SK-N-SH (cell line): ENCODE data around the gene KRTAP19-2. TPM values are rescaled to one million over a fixed set of nuclear protein-coding genes. Genes with fewer than 3 reads are reported as not detected.

ENCODE experiments used
- CTCF ChIA-PET: fragments of 300-600, 350-600 bp; formaldehyde crosslinking; extraction: SDS; loops from one replicate; lab custom pipeline; 2021; lab: Yijun Ruan, JAX
- POLR2A ChIA-PET: fragments of 350-600 bp; sonication (Branson Sonifier 250); formaldehyde crosslinking; extraction: SDS; loops from one replicate; lab custom pipeline; 2020; ENCODE audit warnings: antibody characterized with exemption, inconsistent platforms; lab: Yijun Ruan, JAX
- DNase-seq: peaks from one replicate; pipeline ENCODE4 v3.0.0; 2012
- H2AFZ ChIP-seq: fragments of 200-600 bp; sonication (generic); 2 replicates; pipeline ENCODE4 v1.8.1; 2016; ENCODE audit warnings: antibody characterized with exemption, mild to moderate bottlenecking, low read depth
- H3F3A ChIP-seq: fragments of 200-600 bp; sonication (generic); replicated peaks from 2 replicates; pipeline ENCODE3; 2016; ENCODE audit warnings: antibody characterized with exemption, mild to moderate bottlenecking; ENCODE audit not compliant: insufficient read depth
- H3K27ac ChIP-seq, 2 experiments: fragments of 200-500 bp in 1 of 2; fragments of 200-600 bp in 1 of 2; sonication (Bioruptor generic) in 1 of 2; sonication (generic), shearing (Covaris generic) in 1 of 2; 2 replicates each; pipeline versions ENCODE4 v1.5.1 to v1.6.1; 2014 to 2016; ENCODE audit warnings: low read depth in 2 of 2, inconsistent platforms in 1 of 2, low read length in 1 of 2, mild to moderate bottlenecking in 1 of 2, mixed read lengths in 1 of 2
- H3K27me3 ChIP-seq: fragments of 200-600 bp; sonication (generic), shearing (Covaris generic); 2 replicates; pipeline ENCODE4 v1.6.1; 2016; ENCODE audit warnings: mixed run types; ENCODE audit not compliant: insufficient read depth
- H3K36me3 ChIP-seq, 2 experiments: fragments of 200-500 bp in 1 of 2; fragments of 200-600 bp in 1 of 2; sonication (Bioruptor generic) in 1 of 2; sonication (generic) in 1 of 2; replicated peaks in 1 of 2; 2 replicates each; pipeline versions ENCODE3 to v1.5.1; 2014 to 2016; ENCODE audit warnings: low read length in 1 of 2, mild to moderate bottlenecking in 1 of 2; ENCODE audit not compliant: insufficient read depth in 2 of 2, control insufficient read depth in 1 of 2
- H3K4me1 ChIP-seq, 2 experiments: fragments of 200-500 bp in 1 of 2; fragments of 200-600 bp in 1 of 2; sonication (Bioruptor generic) in 1 of 2; sonication (generic), shearing (Covaris generic) in 1 of 2; 2 replicates each; pipeline versions ENCODE4 v1.5.1 to v1.6.1; 2014 to 2016; ENCODE audit warnings: low read depth in 1 of 2, low read length in 1 of 2, mixed run types in 1 of 2; ENCODE audit not compliant: insufficient read depth in 2 of 2, control insufficient read depth in 1 of 2
- H3K4me2 ChIP-seq: fragments of 200-600 bp; sonication (generic), shearing (Covaris generic); 2 replicates; pipeline ENCODE4 v1.6.1; 2017; ENCODE audit warnings: mixed run types
- H3K4me3 ChIP-seq, 2 experiments: fragments of 200-500 bp in 1 of 2; fragments of 200-600 bp in 1 of 2; sonication (Bioruptor generic) in 1 of 2; sonication (generic), shearing (Covaris generic) in 1 of 2; 2 replicates each; pipeline versions ENCODE4 v1.5.1 to v1.8.1; 2014 to 2016; ENCODE audit warnings: low read depth in 2 of 2, inconsistent platforms in 1 of 2, low read length in 1 of 2, mild to moderate bottlenecking in 1 of 2, mixed read lengths in 1 of 2, moderate library complexity in 1 of 2
- H3K79me2 ChIP-seq: fragments of 200-600 bp; sonication (generic); 2 replicates; pipeline ENCODE4 v1.8.1; 2017; ENCODE audit warnings: mild to moderate bottlenecking; ENCODE audit not compliant: insufficient read depth
- H3K9ac ChIP-seq: fragments of 200-600 bp; sonication (generic); 2 replicates; pipeline ENCODE4 v1.6.1; 2017; ENCODE audit warnings: mixed run types
- H3K9me2 ChIP-seq: fragments of 200-600 bp; sonication (generic); 2 replicates; pipeline ENCODE4 v1.6.1; 2017; ENCODE audit warnings: mixed run types
- H3K9me3 ChIP-seq: fragments of 200-600 bp; sonication (generic); 2 replicates; pipeline ENCODE4 v1.6.1; 2017; ENCODE audit warnings: mixed run types, mild to moderate bottlenecking, moderate library complexity
- H4K20me1 ChIP-seq: fragments of 200-600 bp; sonication (generic); 2 replicates; pipeline ENCODE4 v1.6.1; 2017; ENCODE audit warnings: mild to moderate bottlenecking, mixed run types; ENCODE audit not compliant: insufficient read depth
- ELF1 ChIP-seq: IDR thresholded peaks from 2 replicates; pipeline ENCODE4 v1.4.0; 2012
- EZH2phosphoT487 ChIP-seq: fragments of 200-600 bp; sonication (generic); IDR thresholded peaks from 2 replicates; pipeline ENCODE4 v1.6.1; 2017; ENCODE audit warnings: low read depth, mixed run types, mild to moderate bottlenecking, antibody characterized with exemption, moderate library complexity, borderline replicate concordance
- FOSL2 ChIP-seq: IDR thresholded peaks from 2 replicates; pipeline ENCODE4 v1.4.0; 2012; ENCODE audit warnings: low read depth, mild to moderate bottlenecking, moderate library complexity, borderline replicate concordance
- FOXJ3 ChIP-seq: sonication (generic); formaldehyde crosslinking; IDR thresholded peaks from 2 replicates; pipeline ENCODE4 v1.5.1; 2020; ENCODE audit warnings: mild to moderate bottlenecking, missing genetic modification reagents
- FOXM1 ChIP-seq: IDR thresholded peaks from 2 replicates; pipeline ENCODE4 v1.4.0; 2012; ENCODE audit warnings: low read depth, mild to moderate bottlenecking
- GABPA ChIP-seq: IDR thresholded peaks from 2 replicates; pipeline ENCODE4 v1.4.0; 2012; ENCODE audit warnings: low read depth, mild to moderate bottlenecking
- JUND ChIP-seq: IDR thresholded peaks from 2 replicates; pipeline ENCODE4 v1.4.0; 2012
- NRF1 ChIP-seq: IDR thresholded peaks from 2 replicates; pipeline ENCODE4 v1.6.1; 2012; ENCODE audit warnings: low read depth, mild to moderate bottlenecking, low read length
- PBX3 ChIP-seq: IDR thresholded peaks from 2 replicates; pipeline ENCODE4; 2012
- POLR2AphosphoS5 ChIP-seq: IDR thresholded peaks from 2 replicates; pipeline ENCODE4 v1.6.1; 2012; ENCODE audit warnings: low read depth, low read length
- RCOR1 ChIP-seq: fragments of 150-350 bp; IDR thresholded peaks from 2 replicates; pipeline ENCODE4 v1.6.1; 2017; ENCODE audit warnings: antibody characterized with exemption, low read length
- REST ChIP-seq: IDR thresholded peaks from 2 replicates; pipeline ENCODE4 v1.6.1; 2012; ENCODE audit warnings: mild to moderate bottlenecking, low read depth, low read length, moderate library complexity
- RFX5 ChIP-seq: IDR thresholded peaks from 2 replicates; pipeline ENCODE4 v1.6.1; 2012; ENCODE audit warnings: mild to moderate bottlenecking, improper control_type of control experiment, low read length
- RXRA ChIP-seq: IDR thresholded peaks from 2 replicates; pipeline ENCODE4 v1.4.0; 2012; ENCODE audit warnings: low read depth, mild to moderate bottlenecking, borderline replicate concordance
- SIN3A ChIP-seq: IDR thresholded peaks from 2 replicates; pipeline ENCODE4 v1.6.1; 2012; ENCODE audit warnings: low read depth, mild to moderate bottlenecking, low read length, moderate library complexity, borderline replicate concordance
- SMC3 ChIP-seq: IDR thresholded peaks from 2 replicates; pipeline ENCODE4 v1.6.1; 2012; ENCODE audit warnings: low read depth, low read length, improper control_type of control experiment
- TAF1 ChIP-seq: IDR thresholded peaks from 2 replicates; pipeline ENCODE4 v1.6.1; 2012; ENCODE audit warnings: low read depth, mild to moderate bottlenecking, low read length, moderate library complexity, borderline replicate concordance
- TEAD4 ChIP-seq: IDR thresholded peaks from 2 replicates; pipeline ENCODE4 v1.4.0; 2012; ENCODE audit warnings: mild to moderate bottlenecking, borderline replicate concordance; ENCODE audit not compliant: insufficient read depth
- YY1 ChIP-seq: IDR thresholded peaks from 2 replicates; pipeline ENCODE4 v1.4.0; 2012; ENCODE audit warnings: low read depth, mild to moderate bottlenecking
- WGBS: methylation state at CpG from one replicate; pipeline ENCODE4 v1.1.6; 2017; ENCODE audit warnings: low lambda C conversion rate; 5-methylcytosine and 5-hydroxymethylcytosine counted together
- polyA plus RNA-seq, 3 experiments: library from polyadenylated mRNA; depleted of rRNA; stranded (reverse); fragments of >200 nt; gene quantifications; 2 replicates each; pipeline ENCODE4 v1.2.3, GENCODE V29; 2012
- TF ChIP-seq, protein P1 (sequence below): IDR thresholded peaks from 2 replicates; pipeline ENCODE4 v1.4.0; 2012; ENCODE audit warnings: low read depth
- TF ChIP-seq, protein P2 (sequence below): fragments of 150-350 bp; IDR thresholded peaks from 2 replicates; pipeline ENCODE4 v1.6.1; 2016; ENCODE audit warnings: mild to moderate bottlenecking, low read depth, low read length

The KRTAP19-2 gene
- polyA plus RNA-seq, 1 of the 3 experiments (the other 2 are of a cell fraction): not detected

GRCh38 chr21:30502041-30502440 lies 14.8 kb upstream of the KRTAP19-2 start, which contains the start of gene KRTAP19-5:
Gene KRTAP19-5, minus strand, starts transcription at chr21:30502141. Its CDS starts 51 bp downstream, at chr21:30502090.
- DNase-seq: no peak
- Histone ChIP-seq H3K4me3 (no peak within 1 kb of the TSS), H3K79me2 (no peaks in the 10 kb centered on the region), H3K27ac (no peak within 1 kb of the TSS), H3K9me3 (no peaks in the 10 kb centered on the region), H3K27me3 (peaks cover 10% of the 10 kb centered on the region; the same call in 1 of the 2 replicates), H3F3A (no peaks in the 10 kb centered on the region), H2AFZ (no peak within 1 kb of the TSS), H3K9me2 (no peaks in the 10 kb centered on the region), H3K36me3 (no peaks in the 10 kb centered on the region), H3K9ac (no peak within 1 kb of the TSS), H3K4me2 (no peak within 1 kb of the TSS), H4K20me1 (no peaks in the 10 kb centered on the region), H3K4me1 (no peaks in the 10 kb centered on the region)
- POLR2A ChIA-PET: no interaction called here
- 1% methylated on average over 6 of the region's 6 CpGs for WGBS
- CTCF ChIA-PET: interaction anchor here (1.5 kb wide), 1 partner anchor 58 kb away, joined by 5 read pairs; no protein-coding TSS in a partner anchor
- no peak for TF ChIP-seq FOXM1
- TF ChIP-seq POLR2AphosphoS5: no peak
- TF ChIP-seq EZH2phosphoT487: no peak
- TF ChIP-seq, protein P1, sequence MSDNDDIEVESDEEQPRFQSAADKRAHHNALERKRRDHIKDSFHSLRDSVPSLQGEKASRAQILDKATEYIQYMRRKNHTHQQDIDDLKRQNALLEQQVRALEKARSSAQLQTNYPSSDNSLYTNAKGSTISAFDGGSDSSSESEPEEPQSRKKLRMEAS: no peak
- TF ChIP-seq FOXJ3 (CRISPR knock-in tag): no peak
- no peak for TF ChIP-seq FOSL2

- 1% methylated on average over 4 of the region's 4 CpGs for WGBS
- TF ChIP-seq RXRA: no peak
- no peak for TF ChIP-seq TEAD4
- no peak for TF ChIP-seq PBX3
- no peak for TF ChIP-seq REST
- TF ChIP-seq ELF1: no peak
- no peak for TF ChIP-seq GABPA
- no peak for TF ChIP-seq FOXJ3 (CRISPR knock-in tag)
- TF ChIP-seq SMC3: no peak
- no peak for TF ChIP-seq JUND
- TF ChIP-seq FOXM1: no peak
- no peak for TF ChIP-seq TAF1
- TF ChIP-seq SIN3A: no peak
- no peak for TF ChIP-seq YY1
- TF ChIP-seq, protein P2, sequence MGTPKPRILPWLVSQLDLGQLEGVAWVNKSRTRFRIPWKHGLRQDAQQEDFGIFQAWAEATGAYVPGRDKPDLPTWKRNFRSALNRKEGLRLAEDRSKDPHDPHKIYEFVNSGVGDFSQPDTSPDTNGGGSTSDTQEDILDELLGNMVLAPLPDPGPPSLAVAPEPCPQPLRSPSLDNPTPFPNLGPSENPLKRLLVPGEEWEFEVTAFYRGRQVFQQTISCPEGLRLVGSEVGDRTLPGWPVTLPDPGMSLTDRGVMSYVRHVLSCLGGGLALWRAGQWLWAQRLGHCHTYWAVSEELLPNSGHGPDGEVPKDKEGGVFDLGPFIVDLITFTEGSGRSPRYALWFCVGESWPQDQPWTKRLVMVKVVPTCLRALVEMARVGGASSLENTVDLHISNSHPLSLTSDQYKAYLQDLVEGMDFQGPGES: no peak
- no peak for TF ChIP-seq RFX5
- TF ChIP-seq FOSL2: no peak
- TF ChIP-seq NRF1: no peak
- no peak for TF ChIP-seq RCOR1
Measured at GRCh38 chr21:30497065-30497464, 9.8 kb upstream of the KRTAP19-2 start, which contains the start of gene KRTAP19-4. Gene KRTAP19-4, minus strand, starts transcription at chr21:30497165. Its CDS starts 55 bp downstream, at chr21:30497110.

More at GRCh38 chr21:30497065-30497464, 9.8 kb upstream of the KRTAP19-2 start, which contains the start of gene KRTAP19-4:
- H3K36me3 ChIP-seq: no peaks in the 10 kb centered on the region
- no peak within 1 kb of the TSS for H3K27ac ChIP-seq
- ChIA-PET CTCF (no interaction called here), POLR2A (no interaction called here)
- no peaks in the 10 kb centered on the region for H3K79me2 ChIP-seq
- no peaks in the 10 kb centered on the region for H3K9me2 ChIP-seq
- no peak within 1 kb of the TSS for H3K4me3 ChIP-seq
- no peaks in the 10 kb centered on the region for H3K4me1 ChIP-seq
- no peaks in the 10 kb centered on the region for H4K20me1 ChIP-seq
- H2AFZ ChIP-seq: no peak within 1 kb of the TSS
- no peak for DNase-seq
- H3K9me3 ChIP-seq: no peaks in the 10 kb centered on the region
- H3K4me2 ChIP-seq: no peak within 1 kb of the TSS
- H3K9ac ChIP-seq: no peak within 1 kb of the TSS
- H3K27me3 ChIP-seq: peaks cover 2% of the 10 kb centered on the region; the same call in 1 of the 2 replicates
- H3F3A ChIP-seq: no peaks in the 10 kb centered on the region
